H1 (cell line): ENCODE data around the gene SSTR5. TPM values are rescaled to one million over a fixed set of nuclear protein-coding genes. Genes with fewer than 3 reads are reported as not detected.

Source experiments
- CTCF ChIA-PET: fragments of 300-600 bp; sonication (Branson Sonifier 250); formaldehyde crosslinking; loops from one replicate; lab custom pipeline; 2021; ENCODE audit not compliant: partially characterized antibody; lab: Charles Lee
- POLR2A ChIA-PET: fragments of 300-600 bp; sonication (Branson Sonifier 250); formaldehyde crosslinking; loops from one replicate; lab custom pipeline; 2021; ENCODE audit warnings: inconsistent platforms; ENCODE audit not compliant: partially characterized antibody; lab: Charles Lee
- DNase-seq, 2 experiments: peaks; one replicate each; pipeline versions ENCODE4 v3.0.0 to v3.0.0-alpha.2; 2010 to 2022; ENCODE audit warnings: low spot score in 2 of 2, low read depth in 1 of 2, mixed read lengths in 1 of 2
- FAIRE-seq: peaks from 2 replicates; lab custom pipeline; 2011; peaks lifted over from hg19 to GRCh38; lab: Jason Lieb, UNC
- H2AFZ ChIP-seq: 2 replicates; pipeline ENCODE4 v1.8.1; 2012; ENCODE audit warnings: low read length, inconsistent platforms
- H2AK5ac ChIP-seq: 2 replicates; pipeline ENCODE4 v1.6.1; 2013; ENCODE audit warnings: low read depth, low read length
- H2BK120ac ChIP-seq: replicated peaks from 2 replicates; pipeline ENCODE3; 2013; ENCODE audit warnings: low read depth, low read length, inconsistent platforms
- H2BK12ac ChIP-seq: 2 replicates; pipeline ENCODE4 v1.6.1; 2013; ENCODE audit warnings: low read depth, low read length
- H2BK15ac ChIP-seq: 2 replicates; pipeline ENCODE4 v1.6.1; 2013; ENCODE audit warnings: low read length
- H2BK20ac ChIP-seq: 2 replicates; pipeline ENCODE4 v1.6.1; 2013; ENCODE audit warnings: low read length
- H2BK5ac ChIP-seq: 2 replicates; pipeline ENCODE4 v1.6.1; 2013; ENCODE audit warnings: low read depth, low read length
- H3K14ac ChIP-seq: 2 replicates; pipeline ENCODE4 v1.6.1; 2013; ENCODE audit warnings: inconsistent platforms; ENCODE audit not compliant: insufficient read length
- H3K18ac ChIP-seq: 2 replicates; pipeline ENCODE4 v1.6.1; 2013; ENCODE audit warnings: low read length; ENCODE audit errors: extremely low read depth
- H3K23ac ChIP-seq: 2 replicates; pipeline ENCODE4 v1.6.1; 2013; ENCODE audit warnings: inconsistent platforms; ENCODE audit not compliant: insufficient read length
- H3K23me2 ChIP-seq: 2 replicates; pipeline ENCODE4 v1.6.1; 2013; ENCODE audit warnings: low read depth, low read length
- H3K27ac ChIP-seq: 2 replicates; pipeline ENCODE4 v1.6.1; 2011; ENCODE audit warnings: low read depth, low read length, inconsistent platforms
- H3K27me3 ChIP-seq, 4 experiments: replicated peaks in 1 of 4; 1 replicate in 1 of 4; 2 replicates in 3 of 4; pipeline versions ENCODE4 v1.6.1 to v1.8.1; 2011 to 2013; ENCODE audit warnings: low read length in 3 of 4, mild to moderate bottlenecking in 3 of 4, inconsistent platforms in 2 of 4, mixed read lengths in 2 of 4, moderate library complexity in 1 of 4; ENCODE audit not compliant: control insufficient read depth in 3 of 4, insufficient read depth in 3 of 4; ENCODE audit errors: extremely low read depth in 1 of 4
- H3K36me3 ChIP-seq, 4 experiments: 2 replicates each; pipeline versions ENCODE4 v1.6.1 to v1.8.1; 2011 to 2013; ENCODE audit warnings: mild to moderate bottlenecking in 4 of 4, low read length in 3 of 4, moderate library complexity in 2 of 4, control low read depth in 1 of 4, inconsistent platforms in 1 of 4; ENCODE audit not compliant: insufficient read depth in 4 of 4, control insufficient read depth in 2 of 4
- H3K4ac ChIP-seq: replicated peaks from 2 replicates; pipeline ENCODE3; 2013; ENCODE audit warnings: low read length, low read depth, mixed read lengths, inconsistent platforms; ENCODE audit not compliant: insufficient read length
- H3K4me1 ChIP-seq, 4 experiments: replicated peaks in 1 of 4; 1 replicate in 1 of 4; 2 replicates in 3 of 4; pipeline versions ENCODE4 v1.6.1 to v1.8.1; 2011 to 2013; ENCODE audit warnings: low read length in 3 of 4, inconsistent platforms in 2 of 4, mixed read lengths in 1 of 4; ENCODE audit not compliant: insufficient read depth in 4 of 4, control insufficient read depth in 3 of 4
- H3K4me2 ChIP-seq, 2 experiments: 2 replicates each; pipeline versions ENCODE4 v1.6.1 to v1.8.1; 2011 to 2013; ENCODE audit warnings: low read depth in 2 of 2, low read length in 2 of 2, control low read depth in 1 of 2, inconsistent platforms in 1 of 2, mild to moderate bottlenecking in 1 of 2; ENCODE audit not compliant: insufficient read depth in 1 of 2
- H3K4me3 ChIP-seq, 4 experiments: fragments of 200-600, 300-600 bp in 1 of 4; sonication (generic), shearing (Covaris generic), sonication (Bioruptor Twin) in 1 of 4; 2 replicates each; pipeline versions ENCODE4 v1.5.1 to v1.8.1; 2011 to 2016; ENCODE audit warnings: low read length in 4 of 4, low read depth in 3 of 4, control low read depth in 2 of 4, inconsistent platforms in 2 of 4, mild to moderate bottlenecking in 2 of 4, mixed read lengths in 1 of 4, moderate library complexity in 1 of 4; ENCODE audit not compliant: insufficient read depth in 2 of 4; ENCODE audit errors: extremely low read depth in 1 of 4
- H3K56ac ChIP-seq: replicated peaks from 2 replicates; pipeline ENCODE3; 2013; ENCODE audit warnings: low read depth, mild to moderate bottlenecking, mixed read lengths, low read length, inconsistent platforms; ENCODE audit not compliant: insufficient read length
- H3K79me1 ChIP-seq: 2 replicates; pipeline ENCODE4 v1.6.1; 2013; ENCODE audit warnings: low read depth, low read length, control low read depth
- H3K79me2 ChIP-seq, 2 experiments: 2 replicates each; pipeline versions ENCODE4 v1.6.1 to v1.8.1; 2012 to 2013; ENCODE audit warnings: low read length in 2 of 2, mild to moderate bottlenecking in 2 of 2, inconsistent platforms in 1 of 2; ENCODE audit not compliant: insufficient read depth in 2 of 2, control insufficient read depth in 1 of 2
- H3K9ac ChIP-seq, 4 experiments: replicated peaks in 1 of 4; 1 replicate in 1 of 4; 2 replicates in 3 of 4; pipeline versions ENCODE4 v1.6.1 to v1.8.1; 2011 to 2013; ENCODE audit warnings: low read depth in 3 of 4, low read length in 3 of 4, control low read depth in 2 of 4, mild to moderate bottlenecking in 2 of 4, moderate library complexity in 2 of 4, inconsistent platforms in 1 of 4; ENCODE audit errors: extremely low read depth in 1 of 4
- H3K9me3 ChIP-seq, 2 experiments: 2 replicates each; pipeline versions ENCODE4 v1.6.1 to v1.8.1; 2012 to 2013; ENCODE audit warnings: mild to moderate bottlenecking in 2 of 2, moderate library complexity in 2 of 2, control low read depth in 1 of 2, inconsistent platforms in 1 of 2, low read depth in 1 of 2, low read length in 1 of 2, mixed read lengths in 1 of 2; ENCODE audit not compliant: insufficient read depth in 2 of 2
- H4K20me1 ChIP-seq, 2 experiments: replicated peaks in 1 of 2; 2 replicates each; pipeline versions ENCODE3 to v1.8.1; 2011 to 2013; ENCODE audit warnings: inconsistent platforms in 2 of 2, low read length in 2 of 2, mild to moderate bottlenecking in 1 of 2; ENCODE audit not compliant: insufficient read depth in 2 of 2, control insufficient read depth in 1 of 2
- H4K5ac ChIP-seq: 2 replicates; pipeline ENCODE4 v1.6.1; 2013; ENCODE audit warnings: low read length, low read depth, mixed read lengths, inconsistent platforms; ENCODE audit not compliant: insufficient read length
- H4K8ac ChIP-seq: 2 replicates; pipeline ENCODE4 v1.8.0; 2013; ENCODE audit warnings: mild to moderate bottlenecking, moderate library complexity, low read length, inconsistent platforms; ENCODE audit not compliant: insufficient read depth; ENCODE audit errors: extremely low read depth
- H4K91ac ChIP-seq: replicated peaks from 2 replicates; pipeline ENCODE3; 2013; ENCODE audit warnings: low read length, mixed read lengths, inconsistent platforms; ENCODE audit not compliant: insufficient read length
- ATF3 ChIP-seq: IDR thresholded peaks from 2 replicates; pipeline ENCODE4 v1.6.1; 2011; ENCODE audit warnings: low read depth, mild to moderate bottlenecking, low read length; ENCODE audit not compliant: insufficient read depth
- CTCF ChIP-seq, 3 experiments: IDR thresholded peaks; 1 replicate in 2 of 3; 2 replicates in 1 of 3; pipeline versions ENCODE4 v1.5.1 to v1.6.1; 2011; ENCODE audit warnings: low read length in 3 of 3, mild to moderate bottlenecking in 3 of 3, inconsistent platforms in 2 of 3, low read depth in 1 of 3, moderate library complexity in 1 of 3; ENCODE audit not compliant: insufficient read depth in 1 of 3; ENCODE audit errors: control extremely low read depth in 1 of 3
- E2F6 ChIP-seq: IDR thresholded peaks from 2 replicates; pipeline ENCODE4 v1.6.1; 2012; ENCODE audit warnings: inconsistent platforms
- HDAC2 ChIP-seq, 2 experiments: fragments of 300-600 bp in 1 of 2; sonication (generic) in 1 of 2; IDR thresholded peaks; 2 replicates each; pipeline ENCODE4 v1.6.1; 2011 to 2012; ENCODE audit warnings: low read depth in 2 of 2, low read length in 2 of 2, mild to moderate bottlenecking in 2 of 2, moderate library complexity in 2 of 2, borderline replicate concordance in 1 of 2, inconsistent platforms in 1 of 2
- KDM5A ChIP-seq: fragments of 200-600 bp; IDR thresholded peaks from 2 replicates; pipeline ENCODE4 v1.7.1; 2012; ENCODE audit warnings: mild to moderate bottlenecking, low read length, inconsistent platforms, mixed read lengths
- MAFK ChIP-seq: IDR thresholded peaks from 2 replicates; pipeline ENCODE4 v1.6.1; 2012; ENCODE audit warnings: low read depth, mild to moderate bottlenecking, improper control_type of control experiment, low read length
- POU5F1 ChIP-seq: IDR thresholded peaks from 2 replicates; pipeline ENCODE4 v1.6.1; 2011; ENCODE audit warnings: low read depth, mild to moderate bottlenecking, low read length, moderate library complexity
- RBBP5 ChIP-seq: IDR thresholded peaks from 2 replicates; pipeline ENCODE4 v1.7.1; 2012; ENCODE audit warnings: low read depth, mild to moderate bottlenecking, inconsistent platforms, low read length, moderate library complexity, borderline replicate concordance
- SIN3A ChIP-seq, 2 experiments: IDR thresholded peaks in 1 of 2; conservative IDR thresholded peaks in 1 of 2; 2 replicates each; pipeline ENCODE4 v1.6.1; 2011 to 2012; ENCODE audit warnings: low read length in 2 of 2, improper control_type of control experiment in 1 of 2, low read depth in 1 of 2, mild to moderate bottlenecking in 1 of 2
- WGBS, 2 experiments: shearing (Covaris generic) in 1 of 2; methylation state at CpG; one replicate each; pipeline versions ENCODE4 v1.1.6 to v1.1.7; 2013 to 2015; ENCODE audit warnings: low lambda C conversion rate in 2 of 2, mixed read lengths in 2 of 2, inconsistent platforms in 1 of 2, low coverage in 1 of 2, missing lambda C conversion rate in 1 of 2; ENCODE audit not compliant: insufficient replicate concordance in 2 of 2, insufficient coverage in 1 of 2, insufficient read length in 1 of 2; ENCODE audit errors: extremely low coverage in 1 of 2, missing lambda C conversion rate in 1 of 2; 5-methylcytosine and 5-hydroxymethylcytosine counted together
- polyA plus RNA-seq, 7 experiments: library from polyadenylated mRNA; depleted of rRNA in 3 of 7; stranded (reverse) in 5 of 7; unstranded in 2 of 7; fragments of >200 nt in 5 of 7; fragments of 200-250 nt in 2 of 7; gene quantifications; 1 replicate in 5 of 7; 2 replicates in 1 of 7; 4 replicates in 1 of 7; pipeline versions ENCODE4 v1.2.1 to v1.2.3, GENCODE V29; 2011 to 2013; ENCODE audit warnings: missing spikeins in 2 of 7, mixed read lengths in 2 of 7
- total RNA-seq: library from RNA; stranded (reverse); fragmentation: NEBNext Ultra II Directional; extraction: Animal tissue kit (Norgen Biotek cat#: 25700); gene quantifications from 2 replicates; pipeline ENCODE4 v1.2.1, GENCODE V29; 2021

SSTR5 gene
- total and polyA plus RNA-seq, 2 of the 8 experiments (the other 6 are each of a cell fraction or from before 2014, with no cell fraction given) = 0.56 to 0.60 TPM

- FAIRE-seq (no peak), DNase-seq (no peak)
- 93% methylated on average over 5 of the region's 8 CpGs; no CpG with 5 or more reads in 1 of the 2 experiments for WGBS, 2 experiments
- ChIA-PET POLR2A (interaction anchor here (0.8 to 1.2 kb wide), 2 partner anchors 16 to 328 kb away, joined by 3 read pairs; no protein-coding TSS in a partner anchor), CTCF (no interaction called here)
- Histone ChIP-seq H3K23ac (no peak overlapping the region), H2BK120ac (no peak overlapping the region), H2BK12ac (no peak overlapping the region), H3K79me2 (no peaks in the 10 kb centered on the region), H3K4me1 (peaks cover 0 to 6% (median 0%) of the 10 kb centered on the region in 4 experiments; a peak in 2 of 7 replicates), H3K9me3 (no peaks in the 10 kb centered on the region), H4K91ac (no peak overlapping the region), H2BK5ac (no peak overlapping the region), H2BK15ac (no peak overlapping the region), H3K23me2 (no peaks in the 10 kb centered on the region), H4K20me1 (no peaks in the 10 kb centered on the region), H3K4me2 (no peak overlapping the region), H4K5ac (no peak overlapping the region), H3K27ac (no peak overlapping the region), H3K9ac (no peak overlapping the region), H3K18ac (no peak overlapping the region), H3K36me3 (no peaks in the 10 kb centered on the region), H3K4me3 (no peak overlapping the region), H2BK20ac (no peak overlapping the region), H4K8ac (no peak overlapping the region), H3K14ac (no peak overlapping the region), H2AFZ (no peak overlapping the region), H3K79me1 (no peaks in the 10 kb centered on the region), H3K4ac (no peak overlapping the region), H2AK5ac (no peak overlapping the region), H3K56ac (no peak overlapping the region), H3K27me3 (no peaks in the 10 kb centered on the region)
- TF ChIP-seq E2F6 (no peak), RBBP5 (no peak), SIN3A (conservative IDR thresholded peaks at IDR 0.05 in 1 of 2, IDR thresholded peaks at IDR 0.05 in 1 of 2; ENCODE audit: low read depth in 1 of 2, low read length in 2 of 2) (no peak), KDM5A (no peak), ATF3 (no peak), CTCF (IDR thresholded peaks at IDR 0.05; ENCODE audit: control extremely low read depth in 1 of 3, insufficient read depth in 1 of 3, low read depth in 1 of 3, low read length in 3 of 3) (no peak), HDAC2 (IDR thresholded peaks at IDR 0.05; ENCODE audit: borderline replicate concordance in 1 of 2, low read depth in 2 of 2, low read length in 2 of 2) (no peak), POU5F1 (no peak), MAFK (no peak)
Measured at GRCh38 chr16:1130382-1130781, 57.8 kb downstream of the SSTR5 start.
